SU-DHL-6 (cell line): ENCODE measurements around the gene COL12A1.

Source experiments
- EZH2phosphoT487 ChIP-seq: fragments of 200-600 bp; sonication (generic), shearing (Covaris generic); conservative IDR thresholded peaks from 2 replicates; pipeline ENCODE4 v1.6.1; 2018; ENCODE audit warnings: mild to moderate bottlenecking, antibody characterized with exemption, low read length, moderate library complexity, mixed read lengths
- TF ChIP-seq, protein P1 (sequence below): fragments of 200-600 bp; sonication (generic); IDR thresholded peaks from one replicate; pipeline ENCODE4 v1.5.1; 2017; ENCODE audit warnings: antibody characterized with exemption, mild to moderate bottlenecking, low read length, moderate library complexity; ENCODE audit not compliant: insufficient read depth, poor library complexity, severe bottlenecking

DNA sequence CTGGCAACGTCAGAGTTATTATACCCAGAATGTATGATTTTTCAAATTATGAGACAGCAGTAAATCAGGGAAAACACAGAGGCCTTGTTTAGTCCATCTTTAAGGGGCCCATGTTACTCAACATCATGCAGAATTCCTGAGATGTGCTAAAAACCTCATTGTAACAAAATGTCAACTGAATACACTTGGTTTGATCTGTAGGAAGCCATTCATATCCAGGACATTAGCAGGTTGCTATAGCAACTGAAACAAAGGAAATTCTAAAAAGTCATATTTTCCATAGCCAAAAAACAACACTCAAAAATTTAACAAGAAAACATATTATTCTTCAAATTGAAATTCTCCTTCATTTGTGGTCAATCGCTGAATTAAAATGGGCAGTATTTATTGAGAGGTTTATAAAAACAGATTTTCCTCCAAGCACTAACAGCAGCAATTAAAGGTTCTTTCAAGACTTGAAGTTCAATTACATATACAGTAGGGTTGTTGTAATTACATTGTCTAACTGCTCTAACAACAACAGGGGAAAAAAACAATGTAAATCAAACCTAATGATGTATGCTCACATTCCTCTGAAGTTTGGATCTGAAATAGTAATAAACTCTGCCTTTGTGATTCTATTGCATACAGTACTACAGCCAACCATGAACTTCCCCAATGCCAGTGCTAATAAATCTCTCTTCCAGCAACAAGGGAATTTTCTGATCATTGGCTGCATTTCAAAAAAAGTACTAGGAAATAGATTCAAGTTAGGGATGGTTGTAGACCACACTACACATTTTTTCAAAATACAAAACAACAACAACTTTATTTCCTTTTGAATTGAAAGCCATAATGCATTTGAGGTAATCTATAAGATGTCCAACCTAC lies 34.9 kb downstream of the COL12A1 start:
- TF ChIP-seq, protein P1, sequence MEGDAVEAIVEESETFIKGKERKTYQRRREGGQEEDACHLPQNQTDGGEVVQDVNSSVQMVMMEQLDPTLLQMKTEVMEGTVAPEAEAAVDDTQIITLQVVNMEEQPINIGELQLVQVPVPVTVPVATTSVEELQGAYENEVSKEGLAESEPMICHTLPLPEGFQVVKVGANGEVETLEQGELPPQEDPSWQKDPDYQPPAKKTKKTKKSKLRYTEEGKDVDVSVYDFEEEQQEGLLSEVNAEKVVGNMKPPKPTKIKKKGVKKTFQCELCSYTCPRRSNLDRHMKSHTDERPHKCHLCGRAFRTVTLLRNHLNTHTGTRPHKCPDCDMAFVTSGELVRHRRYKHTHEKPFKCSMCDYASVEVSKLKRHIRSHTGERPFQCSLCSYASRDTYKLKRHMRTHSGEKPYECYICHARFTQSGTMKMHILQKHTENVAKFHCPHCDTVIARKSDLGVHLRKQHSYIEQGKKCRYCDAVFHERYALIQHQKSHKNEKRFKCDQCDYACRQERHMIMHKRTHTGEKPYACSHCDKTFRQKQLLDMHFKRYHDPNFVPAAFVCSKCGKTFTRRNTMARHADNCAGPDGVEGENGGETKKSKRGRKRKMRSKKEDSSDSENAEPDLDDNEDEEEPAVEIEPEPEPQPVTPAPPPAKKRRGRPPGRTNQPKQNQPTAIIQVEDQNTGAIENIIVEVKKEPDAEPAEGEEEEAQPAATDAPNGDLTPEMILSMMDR: no peak
- TF ChIP-seq EZH2phosphoT487: no peak
